LNCaP clone FGC (cell line): ENCODE data around the gene TTC23.
"Not testable (repeated sequence)": the region's sequence is repeated elsewhere in the genome, so short reads cannot be mapped to it uniquely, and the experiment has no call there.

Experiments
- DNase-seq: peaks from one replicate; pipeline ENCODE4 v3.0.0-alpha.2; 2011; ENCODE audit warnings: low read depth
- H3K4me3 ChIP-seq: 2 replicates; pipeline ENCODE4 v1.5.1; 2011; ENCODE audit warnings: mild to moderate bottlenecking, low read depth, low read length, control low read depth
- CTCF ChIP-seq: IDR thresholded peaks from 2 replicates; pipeline ENCODE4 v1.5.1; 2012; ENCODE audit warnings: mild to moderate bottlenecking; ENCODE audit not compliant: control insufficient read depth, insufficient read depth; ENCODE audit errors: extremely low read depth

The TTC23 gene

DNA sequence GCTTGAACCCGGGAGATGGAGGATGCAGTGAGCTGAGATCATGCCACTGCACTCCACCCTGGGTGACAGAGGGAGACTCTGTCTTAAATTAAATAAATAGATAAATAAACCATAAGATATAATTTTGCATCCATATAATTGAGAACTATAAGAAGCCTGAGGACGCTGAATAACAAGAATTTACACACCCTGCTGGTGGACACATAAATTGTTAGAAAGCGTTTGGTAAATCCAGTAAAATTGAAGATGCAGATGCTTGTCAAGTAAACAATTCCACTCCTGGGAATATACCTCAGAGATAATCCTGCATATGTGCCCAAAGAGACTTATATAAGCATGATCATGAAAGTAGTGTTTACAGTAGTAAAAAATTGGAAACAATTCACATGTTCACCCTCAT, 41.7 kb downstream of the TTC23 start:
- H3K4me3 ChIP-seq, result no peak overlapping the region
- TF ChIP-seq CTCF, result no peak
- DNase-seq, result no peak

DNA sequence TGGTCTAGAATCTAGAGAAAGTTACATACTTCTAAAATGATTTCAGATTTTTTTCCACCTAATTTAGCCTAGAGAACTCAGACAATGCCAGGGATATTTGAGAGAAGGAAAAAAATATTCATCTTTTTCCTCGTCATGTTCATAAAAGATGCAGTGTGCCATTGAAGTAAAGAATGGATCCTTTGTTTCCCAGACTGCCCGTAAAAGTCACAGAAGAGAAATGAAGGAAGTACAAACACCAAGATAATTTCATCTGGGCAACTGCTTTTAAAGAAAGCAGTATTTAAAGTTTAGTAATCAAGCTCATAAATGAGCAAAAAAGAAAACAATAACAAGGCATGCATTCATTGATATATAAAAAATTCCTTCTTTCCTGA, 47.2 kb downstream of the TTC23 start:
- H3K4me3 ChIP-seq, result no peak overlapping the region
- no peak for TF ChIP-seq CTCF
- DNase-seq, result no peak

DNA sequence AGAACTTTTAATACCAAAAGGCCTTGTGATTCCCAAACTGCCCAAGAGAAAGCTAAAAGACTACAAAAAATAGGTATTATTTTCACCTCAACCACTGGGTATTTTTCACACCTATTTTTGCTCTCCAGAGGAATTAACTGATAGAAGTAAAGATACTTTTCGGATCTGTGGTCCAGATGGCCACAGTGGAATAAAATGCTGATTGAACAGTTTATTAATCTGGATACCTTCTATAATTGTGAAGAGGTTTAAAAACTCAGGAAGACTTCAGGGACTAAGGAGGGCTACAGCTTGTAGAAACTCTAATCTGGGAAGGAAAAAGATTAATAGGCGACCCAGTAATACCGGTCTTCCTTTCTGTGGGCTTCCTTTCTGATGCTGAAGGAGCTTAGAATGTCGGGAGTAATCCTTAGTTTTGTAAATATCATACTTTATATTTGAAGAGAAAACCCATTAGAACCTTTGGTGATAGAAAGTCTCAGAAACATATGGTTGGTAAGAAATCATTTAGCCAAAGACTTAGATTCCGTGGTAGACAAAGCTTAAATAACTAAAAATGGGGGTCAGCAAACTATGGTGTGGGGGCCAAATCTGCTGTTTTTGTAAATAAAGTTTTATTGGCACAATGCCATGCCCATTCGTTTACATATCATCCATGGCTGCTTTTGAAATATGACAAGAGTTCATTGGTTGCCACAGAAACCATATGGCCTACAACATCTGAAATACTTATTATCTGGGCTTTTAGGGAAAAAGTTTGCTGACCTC, 47.8 kb downstream of the TTC23 start:
- DNase-seq, result no peak
- no peak for TF ChIP-seq CTCF
- H3K4me3 ChIP-seq, result no peak overlapping the region

GRCh38 chr15:99197856-99198255, 51.5 kb downstream of the TTC23 start:
- TF ChIP-seq CTCF, result no peak

DNA sequence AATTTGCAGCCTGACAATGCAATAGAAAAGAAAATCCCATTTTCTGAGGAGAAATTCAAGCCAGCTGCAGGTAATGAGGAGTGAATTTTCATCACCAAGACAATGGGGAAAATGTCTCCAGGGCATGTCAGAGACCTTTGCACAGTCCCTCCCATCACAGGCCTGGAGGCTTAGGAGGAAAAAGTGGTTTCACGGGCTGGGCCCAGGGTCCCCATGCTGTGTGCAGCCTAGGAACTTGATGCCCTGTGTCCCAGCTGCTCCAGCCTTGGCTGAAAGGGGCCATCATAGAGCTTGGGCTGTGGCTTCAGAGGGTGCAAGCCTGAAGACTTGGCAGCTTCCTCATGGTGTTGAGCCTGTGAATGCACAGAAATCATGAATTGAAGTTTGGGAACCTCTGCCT, 57.2 kb downstream of the TTC23 start:
- not testable (repeated sequence) for DNase-seq, H3K4me3 ChIP-seq

More at GRCh38 chr15:99197856-99198255, 51.5 kb downstream of the TTC23 start:
- H3K4me3 ChIP-seq, result no peak overlapping the region
- no peak for DNase-seq

DNA sequence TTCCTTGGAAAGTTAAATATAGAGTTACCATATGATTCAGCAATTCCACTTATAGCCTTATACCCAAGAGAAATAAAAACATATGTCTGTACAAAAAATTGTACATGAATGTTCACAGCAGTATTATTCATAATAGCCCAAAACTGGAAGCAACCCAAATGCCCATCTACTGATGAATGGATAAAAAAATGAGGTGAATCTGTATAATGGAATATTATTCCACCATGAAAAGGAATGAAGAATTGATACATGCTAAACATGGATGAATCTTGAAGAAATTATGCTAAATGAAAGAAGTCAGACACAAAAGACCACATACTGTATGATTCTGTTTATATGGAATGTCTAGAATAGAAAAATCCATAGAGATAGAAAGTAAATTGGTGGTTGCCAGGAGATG, 61.4 kb downstream of the TTC23 start:
- no peak for DNase-seq
- no peak overlapping the region for H3K4me3 ChIP-seq
- no peak for TF ChIP-seq CTCF

DNA sequence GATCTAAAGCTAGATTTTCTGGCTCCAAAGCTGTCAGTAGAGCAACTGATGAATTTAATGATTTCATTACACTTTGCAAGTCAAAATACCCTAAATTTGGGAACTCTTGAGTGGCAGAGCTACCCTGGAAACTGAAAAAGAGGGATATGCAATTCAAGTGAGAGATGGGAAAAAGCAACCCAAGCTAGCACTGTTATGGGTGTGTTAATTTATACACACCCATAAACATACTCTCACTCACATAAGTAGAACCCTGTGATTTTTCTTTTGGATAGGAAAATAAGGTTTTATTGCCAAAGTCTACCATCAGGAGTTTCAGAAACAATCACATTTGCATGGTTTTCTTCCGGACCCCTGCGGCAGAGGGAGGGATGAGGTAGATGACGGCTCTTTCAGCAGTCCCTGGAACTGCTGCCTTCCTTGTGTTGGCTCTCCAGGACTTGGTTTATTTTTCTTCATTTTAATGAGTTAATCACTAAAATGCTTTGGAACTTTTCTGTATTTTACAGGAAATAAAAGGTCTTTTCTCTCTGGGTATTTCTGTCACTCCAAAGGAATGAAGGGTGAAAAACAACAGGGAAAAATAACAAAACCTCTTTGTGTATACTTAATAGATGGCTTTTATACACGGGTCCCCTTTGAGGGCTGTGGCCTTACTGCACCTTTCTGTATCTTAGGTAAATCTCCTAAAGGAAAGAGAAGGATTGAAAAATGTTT, 63.8 kb downstream of the TTC23 start:
- TF ChIP-seq CTCF, result no peak
- no peak overlapping the region for H3K4me3 ChIP-seq
- no peak for DNase-seq
